HepG2 (cell line): Measurements from ENCODE around the gene TMEM204. TPM values are rescaled to one million over a fixed set of nuclear protein-coding genes. Genes with fewer than 3 reads are reported as not detected.

Experiments used
- ATAC-seq: fragments of 200-7000 bp; cut with Tn5 transposase; 3 replicates; pipeline ENCODE4 v1.9.1; 2020; ENCODE audit warnings: mild to moderate bottlenecking, moderate library complexity
- BruUV-seq: library from RNA; stranded (reverse); fragments of 400-500 nt; replicated peaks from 2 replicates; lab custom pipeline; 2021; lab: Mats Ljungman, UMichigan
- CTCF ChIA-PET: fragments of 300-600 bp; formaldehyde crosslinking; extraction: SDS; loops from one replicate; lab custom pipeline; 2021; ENCODE audit warnings: low total read pairs, inconsistent platforms, low intra/inter-chr PET ratio; lab: Yijun Ruan, JAX
- POLR2A ChIA-PET: fragments of 350-600 bp; sonication (Branson Sonifier 250); formaldehyde crosslinking; loops from one replicate; lab custom pipeline; 2020; ENCODE audit warnings: antibody characterized with exemption, inconsistent platforms; lab: Yijun Ruan, JAX
- DNase-seq: peaks from one replicate; pipeline ENCODE4 v3.0.0-alpha.2; 2015; ENCODE audit warnings: low spot score
- FAIRE-seq: peaks from 3 replicates; lab custom pipeline; 2011; peaks lifted over from hg19 to GRCh38; lab: Jason Lieb, UNC
- H2AFZ ChIP-seq: one replicate; pipeline ENCODE4 v1.6.1; 2011; ENCODE audit warnings: low read length, inconsistent platforms
- H3K27ac ChIP-seq: fragments of 300-600 bp; 3 replicates; pipeline ENCODE4 v1.8.0; 2011; ENCODE audit warnings: mixed run types, mild to moderate bottlenecking, mixed read lengths, low read length, inconsistent platforms; ENCODE audit not compliant: insufficient read depth; ENCODE audit errors: extremely low read length
- H3K27me3 ChIP-seq, 2 experiments: fragments of 200-600 bp in 1 of 2; 2 replicates in 1 of 2; 3 replicates in 1 of 2; pipeline versions ENCODE4 v1.6.0 to v1.8.0; 2011; ENCODE audit warnings: low read length in 2 of 2, mild to moderate bottlenecking in 2 of 2, moderate library complexity in 2 of 2, inconsistent platforms in 1 of 2; ENCODE audit not compliant: insufficient read depth in 2 of 2, control insufficient read depth in 1 of 2
- H3K36me3 ChIP-seq, 2 experiments: fragments of 200-600 bp in 1 of 2; replicated peaks in 1 of 2; 2 replicates in 1 of 2; 3 replicates in 1 of 2; pipeline versions ENCODE4 v1.5.1 to v1.8.0; 2011; ENCODE audit warnings: low read length in 2 of 2, inconsistent platforms in 1 of 2; ENCODE audit not compliant: insufficient read depth in 2 of 2, control insufficient read depth in 1 of 2
- H3K4me1 ChIP-seq: 2 replicates; pipeline ENCODE4 v1.5.1; 2012; ENCODE audit warnings: low read length, inconsistent platforms; ENCODE audit not compliant: insufficient read depth
- H3K4me2 ChIP-seq: 2 replicates; pipeline ENCODE4 v1.6.0; 2011; ENCODE audit warnings: low read depth, low read length, inconsistent platforms
- H3K4me3 ChIP-seq, 3 experiments: fragments of 200-600 bp in 1 of 3; sonication (generic), shearing (Covaris generic) in 1 of 3; replicated peaks in 1 of 3; 2 replicates each; pipeline ENCODE4 v1.5.1; 2011 to 2016; ENCODE audit warnings: low read length in 3 of 3, inconsistent platforms in 2 of 3, low read depth in 2 of 3, mild to moderate bottlenecking in 2 of 3, control low read depth in 1 of 3, mixed read lengths in 1 of 3; ENCODE audit not compliant: insufficient read depth in 1 of 3
- H3K79me2 ChIP-seq: one replicate; pipeline ENCODE4 v1.6.1; 2011; ENCODE audit warnings: low read length, inconsistent platforms; ENCODE audit not compliant: insufficient read depth
- H3K9ac ChIP-seq: 2 replicates; pipeline ENCODE4 v1.6.0; 2011; ENCODE audit warnings: mild to moderate bottlenecking, low read depth, low read length, inconsistent platforms; ENCODE audit not compliant: insufficient read depth
- H3K9me3 ChIP-seq: 2 replicates; pipeline ENCODE4 v1.5.1; 2012; ENCODE audit warnings: mild to moderate bottlenecking, low read length
- H4K20me1 ChIP-seq: 2 replicates; pipeline ENCODE4 v1.6.0; 2011; ENCODE audit warnings: inconsistent platforms, mild to moderate bottlenecking, low read length, moderate library complexity; ENCODE audit not compliant: insufficient read depth
- KLF6 ChIP-seq: IDR thresholded peaks from 2 replicates; pipeline ENCODE4 v1.8.0; 2016; ENCODE audit warnings: missing biosample characterization, missing genetic modification reagents
- MED13 ChIP-seq: sonication (generic); formaldehyde crosslinking; IDR thresholded peaks from 2 replicates; pipeline ENCODE4 v1.5.0; 2020; ENCODE audit warnings: missing genetic modification reagents
- NR2F6 ChIP-seq, 2 experiments: IDR thresholded peaks; 2 replicates each; pipeline ENCODE4 v1.6.1; 2016; ENCODE audit warnings: antibody characterized with exemption in 1 of 2, mild to moderate bottlenecking in 1 of 2
- RXRA ChIP-seq: sonication (generic); formaldehyde crosslinking; IDR thresholded peaks from 2 replicates; pipeline ENCODE4 v1.5.1; 2020; ENCODE audit warnings: missing genetic modification reagents
- ZBTB42 ChIP-seq: sonication (generic); formaldehyde crosslinking; IDR thresholded peaks from 2 replicates; pipeline ENCODE4 v1.5.0; 2020; ENCODE audit warnings: mild to moderate bottlenecking, missing genetic modification reagents
- ZFAT ChIP-seq: sonication (generic); formaldehyde crosslinking; conservative IDR thresholded peaks from 2 replicates; pipeline ENCODE4 v1.8.1; 2023; ENCODE audit warnings: missing genetic modification reagents, inconsistent platforms
- ZNF276 ChIP-seq: sonication (generic); formaldehyde crosslinking; IDR thresholded peaks from 2 replicates; pipeline ENCODE4 v1.4.0; 2020; ENCODE audit warnings: mild to moderate bottlenecking, low read depth, missing genetic modification reagents
- ZNF292 ChIP-seq: sonication (generic); formaldehyde crosslinking; IDR thresholded peaks from 2 replicates; pipeline ENCODE4 v1.8.1; 2022; ENCODE audit warnings: mild to moderate bottlenecking, low read depth, missing genetic modification reagents, borderline replicate concordance
- ZNF335 ChIP-seq: sonication (generic); formaldehyde crosslinking; IDR thresholded peaks from 2 replicates; pipeline ENCODE4 v1.4.0; 2020; ENCODE audit warnings: missing genetic modification reagents
- ZNF609 ChIP-seq: sonication (generic); formaldehyde crosslinking; IDR thresholded peaks from 2 replicates; pipeline ENCODE4 v1.4.0; 2020; ENCODE audit warnings: mild to moderate bottlenecking, missing genetic modification reagents, borderline replicate concordance
- ZNF614 ChIP-seq: IDR thresholded peaks from 2 replicates; pipeline ENCODE4 v1.6.1; 2018; ENCODE audit warnings: missing biosample characterization, missing genetic modification reagents, inconsistent platforms, borderline replicate concordance
- ZNF639 ChIP-seq: conservative IDR thresholded peaks from 2 replicates; pipeline ENCODE4 v1.6.1; 2018; ENCODE audit warnings: missing genetic modification reagents
- ZNF766 ChIP-seq: sonication (generic); formaldehyde crosslinking; IDR thresholded peaks from 2 replicates; pipeline ENCODE4 v1.5.0; 2020; ENCODE audit warnings: missing genetic modification reagents, borderline replicate concordance
- ZNF792 ChIP-seq: IDR thresholded peaks from 2 replicates; pipeline ENCODE4 v1.6.1; 2016
- WGBS: methylation state at CpG from one replicate; pipeline ENCODE4 v1.1.6; 2017; ENCODE audit warnings: low lambda C conversion rate; 5-methylcytosine and 5-hydroxymethylcytosine counted together
- in situ Hi-C: cut with HindIII; loops from 2 replicates; pipeline ENCODE4 v1.10.0; 2017; ENCODE audit warnings: low pct_unique_long_range_greater_than_20kb; ENCODE audit not compliant: extremely low pct_ligation_motif_present
- intact Hi-C: fragments of 100-400 bp; cut with micrococcal nuclease; formaldehyde crosslinking; loops from one replicate; pipeline ENCODE4 v1.10.0; 2022; ENCODE audit not compliant: unreplicated experiment
- polyA plus RNA-seq, 8 experiments: library from polyadenylated mRNA; depleted of rRNA in 3 of 8; stranded (reverse) in 7 of 8; unstranded in 1 of 8; fragments of >200 nt; fragmentation: Illumina TruSeq in 4 of 8; extraction: Trizol in 4 of 8; gene quantifications; 2 replicates each; pipeline versions ENCODE4 v1.2.1 to v1.2.3, GENCODE V29; 2011 to 2016; ENCODE audit warnings: low read depth in 4 of 8, missing spikeins in 1 of 8, mixed read lengths in 1 of 8; ENCODE audit not compliant: insufficient read depth in 1 of 8
- total RNA-seq, 5 experiments: library from RNA; depleted of rRNA; stranded (reverse); fragments of >200 nt; fragmentation: Illumina TruSeq; extraction: Trizol; gene quantifications; 2 replicates each; pipeline ENCODE4 v1.2.3, GENCODE V29; 2016; ENCODE audit warnings: low read depth in 1 of 5

Gene TMEM204
- total and polyA plus RNA-seq, 2 of the 13 experiments (the other 11 are each of a cell fraction or from before 2014, with no cell fraction given), result not detected

GRCh38 chr16:1528921-1529537 is 4.4 kb upstream of the TMEM204 start:
- Histone ChIP-seq H3K79me2 (no peaks in the 10 kb centered on the region), H2AFZ (no peak overlapping the region), H3K36me3 (no peaks in the 10 kb centered on the region), H4K20me1 (no peaks in the 10 kb centered on the region), H3K9me3 (no peaks in the 10 kb centered on the region), H3K27me3 (no peaks in the 10 kb centered on the region), H3K4me3 (no peak overlapping the region), H3K9ac (no peak overlapping the region), H3K4me2 (no peak overlapping the region), H3K4me1 (peaks cover 12% of the 10 kb centered on the region), H3K27ac (no peak overlapping the region)
- no peak for FAIRE-seq
- intact Hi-C loops, result no loop called here
- DNase-seq, result no peak
- WGBS, result 89% methylated on average over 11 of the region's 29 CpGs
- ChIA-PET CTCF (no interaction called here), POLR2A (no interaction called here)
- no peak for ATAC-seq
- in situ Hi-C loops, result no loop called here
- BruUV-seq, result no TSS peak
- TF ChIP-seq ZFAT (CRISPR knock-in tag), result no peak
- no peak for TF ChIP-seq KLF6 (CRISPR knock-in tag)
- no peak for TF ChIP-seq ZNF276
- no peak for TF ChIP-seq ZNF609
- no peak for TF ChIP-seq RXRA
- no peak for TF ChIP-seq NR2F6 (IDR thresholded peaks at IDR 0.05)
- no peak for TF ChIP-seq NR2F6 (CRISPR knock-in tag; IDR thresholded peaks at IDR 0.05)
- no peak for TF ChIP-seq ZNF639 (CRISPR knock-in tag)
- no peak for TF ChIP-seq ZNF335 (CRISPR knock-in tag)
- TF ChIP-seq MED13 (CRISPR knock-in tag), result no peak
- no peak for TF ChIP-seq ZNF614
- no peak for TF ChIP-seq ZNF792 (CRISPR knock-in tag)
- TF ChIP-seq ZNF292 (CRISPR knock-in tag), result no peak
- TF ChIP-seq ZBTB42 (CRISPR knock-in tag), result no peak
- no peak for TF ChIP-seq ZNF766 (CRISPR knock-in tag)
